A549 (cell line): ENCODE measurements around the gene RYR3. TPM values are rescaled to one million over a fixed set of nuclear protein-coding genes. Genes with fewer than 3 reads are reported as not detected.

Experiments
- ATAC-seq, 2 experiments: fragments of 200-7000 bp in 1 of 2; fragments of >200 bp in 1 of 2; cut with Nextera tagmentation in 1 of 2; cut with Tn5 transposase in 1 of 2; 3 replicates each; pipeline versions ENCODE4 v1.8.0 to v1.9.1; 2018 to 2020; ENCODE audit warnings: mild to moderate bottlenecking in 1 of 2, moderate library complexity in 1 of 2
- CTCF ChIA-PET: fragments of 300-600 bp; sonication (Branson Sonifier 250); formaldehyde crosslinking; extraction: SDS; loops from one replicate; lab custom pipeline; 2021; ENCODE audit warnings: antibody characterized with exemption, inconsistent platforms; lab: Yijun Ruan, JAX
- POLR2A ChIA-PET: fragments of 350-600 bp; formaldehyde crosslinking; extraction: SDS; loops from one replicate; lab custom pipeline; 2021; ENCODE audit warnings: antibody characterized with exemption, inconsistent platforms; lab: Yijun Ruan, JAX
- DNase-seq, 2 experiments: peaks; one replicate each; pipeline versions ENCODE4 v3.0.0 to v3.0.0-alpha.2; 2011 to 2016; ENCODE audit warnings: low read depth in 1 of 2, low spot score in 1 of 2
- FAIRE-seq: peaks from 2 replicates; lab custom pipeline; 2011; peaks lifted over from hg19 to GRCh38; lab: Jason Lieb, UNC
- H3K27ac ChIP-seq, 2 experiments: fragments of >200 bp; sonication (Bioruptor Twin); formaldehyde crosslinking; 3 replicates each; pipeline ENCODE4 v1.5.1; 2016 to 2017
- H3K4me1 ChIP-seq: fragments of >200 bp; sonication (Bioruptor Twin); formaldehyde crosslinking; 3 replicates; pipeline ENCODE4 v1.6.1; 2016
- H3K4me2 ChIP-seq: fragments of >200 bp; sonication (Bioruptor Twin); formaldehyde crosslinking; 3 replicates; pipeline ENCODE4 v1.6.1; 2016
- H3K4me3 ChIP-seq: fragments of >200 bp; sonication (Bioruptor Twin); formaldehyde crosslinking; 3 replicates; pipeline ENCODE4 v1.5.1; 2016
- H3K9me3 ChIP-seq: fragments of >200 bp; sonication (Bioruptor Twin); formaldehyde crosslinking; 3 replicates; pipeline ENCODE4 v1.6.1; 2016
- CBX2 ChIP-seq: fragments of 200-600 bp; sonication (generic); IDR thresholded peaks from 2 replicates; pipeline ENCODE4 v1.6.1; 2016; ENCODE audit warnings: low read depth, mild to moderate bottlenecking, borderline replicate concordance
- CBX8 ChIP-seq: fragments of 200-600 bp; sonication (generic); IDR thresholded peaks from 2 replicates; pipeline ENCODE4 v1.6.1; 2016
- CTCF ChIP-seq: fragments of >200 bp; sonication (Bioruptor Twin); formaldehyde crosslinking; IDR thresholded peaks from 3 replicates; pipeline ENCODE4 v1.5.1; 2016
- EP300 ChIP-seq, 2 experiments: fragments of >200 bp; sonication (Bioruptor Twin); formaldehyde crosslinking; IDR thresholded peaks; 2 replicates in 1 of 2; 3 replicates in 1 of 2; pipeline ENCODE4 v1.6.1; 2016 to 2017
- HDAC2 ChIP-seq: fragments of 200-600 bp; sonication (generic); IDR thresholded peaks from 2 replicates; pipeline ENCODE4 v1.6.1; 2016
- HES2 ChIP-seq: fragments of >200 bp; sonication (Bioruptor Twin); formaldehyde crosslinking; IDR thresholded peaks from 2 replicates; pipeline ENCODE4 v1.6.1; 2016
- HEYL ChIP-seq: fragments of 250-450 bp; sonication (Bioruptor Pico); IDR thresholded peaks from 2 replicates; pipeline ENCODE4 v1.8.0; 2021; ENCODE audit warnings: mild to moderate bottlenecking, moderate library complexity
- HOXA7 ChIP-seq: fragments of 250-450 bp; sonication (Bioruptor Pico); IDR thresholded peaks from 2 replicates; pipeline ENCODE4 v1.5.0; 2020; ENCODE audit warnings: mild to moderate bottlenecking, moderate library complexity
- HOXB13 ChIP-seq: fragments of 250-450 bp; sonication (Bioruptor Pico); IDR thresholded peaks from 2 replicates; pipeline ENCODE4 v1.5.0; 2020; ENCODE audit warnings: low read depth, mild to moderate bottlenecking, moderate library complexity
- JUN ChIP-seq, 2 experiments: fragments of >200 bp; sonication (Bioruptor Twin); formaldehyde crosslinking; IDR thresholded peaks; 2 replicates in 1 of 2; 3 replicates in 1 of 2; pipeline ENCODE4 v1.6.1; 2016 to 2017
- MAX ChIP-seq: IDR thresholded peaks from 2 replicates; pipeline ENCODE4 v1.6.1; 2012
- NR3C1 ChIP-seq: fragments of >200 bp; sonication (Bioruptor Twin); formaldehyde crosslinking; IDR thresholded peaks from 3 replicates; pipeline ENCODE4 v1.6.1; 2017
- PBX3 ChIP-seq: IDR thresholded peaks from 2 replicates; pipeline ENCODE4 v1.6.1; 2012
- POLR2AphosphoS2 ChIP-seq: conservative IDR thresholded peaks from 2 replicates; pipeline ENCODE4 v1.6.1; 2012; ENCODE audit warnings: low read length, improper control_type of control experiment, inconsistent platforms
- RAD21 ChIP-seq, 2 experiments: fragments of >200 bp in 1 of 2; sonication (Bioruptor Twin) in 1 of 2; formaldehyde crosslinking in 1 of 2; IDR thresholded peaks in 1 of 2; conservative IDR thresholded peaks in 1 of 2; 2 replicates in 1 of 2; 3 replicates in 1 of 2; pipeline ENCODE4 v1.6.1; 2012 to 2018; ENCODE audit warnings: inconsistent platforms in 1 of 2
- RARB ChIP-seq: fragments of 250-450 bp; sonication (Bioruptor Pico); IDR thresholded peaks from 2 replicates; pipeline ENCODE4 v1.8.0; 2021; ENCODE audit warnings: mild to moderate bottlenecking, moderate library complexity
- RNF2 ChIP-seq: fragments of 200-600 bp; sonication (generic); IDR thresholded peaks from 2 replicates; pipeline ENCODE4 v1.6.1; 2016; ENCODE audit warnings: low read depth, mild to moderate bottlenecking, antibody characterized with exemption, moderate library complexity, borderline replicate concordance
- TFCP2L1 ChIP-seq: fragments of 250-450 bp; sonication (Bioruptor Pico); IDR thresholded peaks from 2 replicates; pipeline ENCODE4 v1.5.0; 2021; ENCODE audit warnings: mild to moderate bottlenecking
- TP53 ChIP-seq: fragments of 250-450 bp; sonication (Bioruptor Pico); IDR thresholded peaks from 2 replicates; pipeline ENCODE4 v1.5.0; 2021; ENCODE audit warnings: mild to moderate bottlenecking, moderate library complexity
- ZC3H11A ChIP-seq: fragments of 450-650 bp; IDR thresholded peaks from 2 replicates; pipeline ENCODE4 v1.6.1; 2014; ENCODE audit warnings: antibody characterized with exemption, mild to moderate bottlenecking
- ZFP36 ChIP-seq: fragments of 450-650 bp; IDR thresholded peaks from 2 replicates; pipeline ENCODE4 v1.6.1; 2014; ENCODE audit warnings: borderline replicate concordance; ENCODE audit not compliant: partially characterized antibody
- ZNF302 ChIP-seq: fragments of 250-450 bp; sonication (Bioruptor Pico); IDR thresholded peaks from 2 replicates; pipeline ENCODE4 v1.9.0; 2021; ENCODE audit warnings: inconsistent platforms, mild to moderate bottlenecking, moderate library complexity
- WGBS: methylation state at CpG from one replicate; pipeline ENCODE4 v1.1.6; 2017; ENCODE audit errors: missing lambda C conversion rate; 5-methylcytosine and 5-hydroxymethylcytosine counted together
- polyA plus RNA-seq, 4 experiments: library from polyadenylated mRNA; depleted of rRNA in 3 of 4; stranded (reverse); fragments of >200 nt; fragmentation: RNase III in 1 of 4; extraction: RNeasy Plus Mini Kit Qiagen cat#74134 plus additional on column Dnase treatment in 1 of 4; gene quantifications; 2 replicates in 3 of 4; 3 replicates in 1 of 4; pipeline ENCODE4 v1.2.3, GENCODE V29; 2011 to 2017
- TF ChIP-seq, protein P1 (sequence below): fragments of 450-650 bp; IDR thresholded peaks from 2 replicates; pipeline ENCODE4 v1.6.1; 2014; ENCODE audit warnings: antibody characterized with exemption
- TF ChIP-seq, protein P2 (sequence below): fragments of >200 bp; sonication (Bioruptor Twin); formaldehyde crosslinking; IDR thresholded peaks from 3 replicates; pipeline ENCODE4 v1.6.1; 2016

The RYR3 gene
- polyA plus RNA-seq, 2 of the 4 experiments (the other 2 are of a cell fraction): 0.03 TPM; not detected in 1

- no peak for TF ChIP-seq CBX8
- Histone ChIP-seq H3K4me2 (no peak overlapping the region), H3K9me3 (peaks cover 8% of the 10 kb centered on the region; the same call in 1 of the 3 replicates), H3K27ac (no peak overlapping the region), H3K4me3 (no peak overlapping the region), H3K4me1 (no peaks in the 10 kb centered on the region)
- FAIRE-seq (no peak), ATAC-seq (no peak), DNase-seq (no peak)
- POLR2A ChIA-PET: no interaction called here
- CTCF ChIA-PET: interaction anchor here (1.2 to 2.0 kb wide), 5 partner anchors 9 to 64 kb away, joined by 3 to 8 read pairs (median 4); no protein-coding TSS in a partner anchor
- 2% methylated on average over 1 of the region's 1 CpG for WGBS
Observed at GRCh38 chr15:33636958-33637357, 326.2 kb downstream of the RYR3 start.

DNA sequence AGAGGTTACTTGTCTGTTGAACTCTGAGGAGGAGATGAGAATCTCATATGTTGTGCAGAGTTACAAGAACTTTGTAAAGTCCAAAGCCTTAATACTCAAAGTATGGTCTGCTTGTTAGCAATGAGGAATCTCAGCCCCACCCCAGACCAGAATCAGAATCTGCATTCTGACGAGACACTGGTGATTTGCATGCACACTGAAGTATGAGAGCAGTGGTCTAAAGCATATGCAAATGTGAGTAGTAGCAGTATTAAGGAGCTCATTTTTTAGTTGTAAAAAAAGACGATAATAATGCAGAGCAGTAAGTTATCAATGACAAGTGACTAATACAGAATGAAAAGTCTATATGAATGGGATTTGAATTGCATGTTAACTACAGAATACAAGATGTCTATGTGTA lies 327.7 kb downstream of the RYR3 start:
- H3K4me2 ChIP-seq: no peak overlapping the region
- H3K9me3 ChIP-seq: peaks cover 7% of the 10 kb centered on the region; the same call in 1 of the 3 replicates
- TF ChIP-seq ZNF302 (CRISPR knock-in tag) (no peak), TP53 (CRISPR knock-in tag) (no peak), RARB (CRISPR knock-in tag) (no peak), HES2 (no peak), CBX2 (no peak), JUN (IDR thresholded peaks at IDR 0.05) (no peak), PBX3 (no peak), TFCP2L1 (CRISPR knock-in tag) (no peak), RAD21 (conservative IDR thresholded peaks at IDR 0.05 in 1 of 2, IDR thresholded peaks at IDR 0.05 in 1 of 2) (no peak), HEYL (no peak), HDAC2 (no peak)
- TF ChIP-seq, protein P1, sequence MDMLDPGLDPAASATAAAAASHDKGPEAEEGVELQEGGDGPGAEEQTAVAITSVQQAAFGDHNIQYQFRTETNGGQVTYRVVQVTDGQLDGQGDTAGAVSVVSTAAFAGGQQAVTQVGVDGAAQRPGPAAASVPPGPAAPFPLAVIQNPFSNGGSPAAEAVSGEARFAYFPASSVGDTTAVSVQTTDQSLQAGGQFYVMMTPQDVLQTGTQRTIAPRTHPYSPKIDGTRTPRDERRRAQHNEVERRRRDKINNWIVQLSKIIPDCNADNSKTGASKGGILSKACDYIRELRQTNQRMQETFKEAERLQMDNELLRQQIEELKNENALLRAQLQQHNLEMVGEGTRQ: no peak
- TF ChIP-seq, protein P2, sequence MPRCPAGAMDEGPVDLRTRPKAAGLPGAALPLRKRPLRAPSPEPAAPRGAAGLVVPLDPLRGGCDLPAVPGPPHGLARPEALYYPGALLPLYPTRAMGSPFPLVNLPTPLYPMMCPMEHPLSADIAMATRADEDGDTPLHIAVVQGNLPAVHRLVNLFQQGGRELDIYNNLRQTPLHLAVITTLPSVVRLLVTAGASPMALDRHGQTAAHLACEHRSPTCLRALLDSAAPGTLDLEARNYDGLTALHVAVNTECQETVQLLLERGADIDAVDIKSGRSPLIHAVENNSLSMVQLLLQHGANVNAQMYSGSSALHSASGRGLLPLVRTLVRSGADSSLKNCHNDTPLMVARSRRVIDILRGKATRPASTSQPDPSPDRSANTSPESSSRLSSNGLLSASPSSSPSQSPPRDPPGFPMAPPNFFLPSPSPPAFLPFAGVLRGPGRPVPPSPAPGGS: no peak
- ATAC-seq (no peak), FAIRE-seq (no peak), DNase-seq (no peak)
- no peak overlapping the region for H3K4me3 ChIP-seq
- CTCF ChIA-PET: interaction anchor here (0.9 kb wide), 1 partner anchor 9 kb away, joined by 3 read pairs; no protein-coding TSS in a partner anchor
- H3K27ac ChIP-seq: no peak overlapping the region
- 0% methylated on average over 2 of the region's 2 CpGs for WGBS
- no peaks in the 10 kb centered on the region for H3K4me1 ChIP-seq
- POLR2A ChIA-PET: no interaction called here

GRCh38 chr15:33639051-33639450 lies 328.3 kb downstream of the RYR3 start:
- Histone ChIP-seq H3K9me3 (peaks cover 5% of the 10 kb centered on the region; the same call in 1 of the 3 replicates), H3K4me1 (no peaks in the 10 kb centered on the region), H3K4me3 (no peak overlapping the region), H3K27ac (no peak overlapping the region), H3K4me2 (no peak overlapping the region)
- FAIRE-seq (no peak), DNase-seq (no peak), ATAC-seq (no peak)
- 28% methylated on average over 4 of the region's 4 CpGs for WGBS
- ChIA-PET POLR2A (no interaction called here), CTCF (interaction anchor here (0.9 kb wide), 2 partner anchors 8 to 347 kb away, joined by 3 read pairs; no protein-coding TSS in a partner anchor)
- TF ChIP-seq HOXA7 (CRISPR knock-in tag): no peak
- TF ChIP-seq CBX8: no peak
- TF ChIP-seq CTCF: no peak
- TF ChIP-seq HES2: no peak
- no peak for TF ChIP-seq EP300 (IDR thresholded peaks at IDR 0.05)
- TF ChIP-seq RAD21 (conservative IDR thresholded peaks at IDR 0.05 in 1 of 2, IDR thresholded peaks at IDR 0.05 in 1 of 2): no peak
- TF ChIP-seq TP53 (CRISPR knock-in tag): no peak
- TF ChIP-seq HOXB13 (CRISPR knock-in tag): no peak
- TF ChIP-seq RNF2: no peak
- no peak for TF ChIP-seq POLR2AphosphoS2
- no peak for TF ChIP-seq JUN (IDR thresholded peaks at IDR 0.05)
- no peak for TF ChIP-seq ZFP36
- no peak for TF ChIP-seq ZC3H11A
- TF ChIP-seq MAX: no peak
- no peak for TF ChIP-seq NR3C1
- TF ChIP-seq, protein P2: no peak
- no peak for TF ChIP-seq CBX2
